Measurements from ENCODE around the gene DGKI.

GRCh38 chr7:137657476-137658189, 189.1 kb downstream of the DGKI start:
- TF ChIP-seq ZSCAN23 (tag by site-specific recombination; IDR thresholded peaks at IDR 0.05) (no peak), INSM2 (tag by site-specific recombination; IDR thresholded peaks at IDR 0.05) (no peak)
